Measurements from ENCODE around the gene KTI12. TPM values are rescaled to one million over a fixed set of nuclear protein-coding genes. Genes with fewer than 3 reads are reported as not detected.
A peak's percentile ranks its signal among the peaks of the same experiment; 100 is the strongest.
"Not testable (repeated sequence)": the region's sequence is repeated elsewhere in the genome, so short reads cannot be mapped to it uniquely, and the experiment has no call there.

Gene KTI12
- total and polyA plus RNA-seq, 9 donors = 7.1 to 14.1 (median 11.4) TPM

DNA sequence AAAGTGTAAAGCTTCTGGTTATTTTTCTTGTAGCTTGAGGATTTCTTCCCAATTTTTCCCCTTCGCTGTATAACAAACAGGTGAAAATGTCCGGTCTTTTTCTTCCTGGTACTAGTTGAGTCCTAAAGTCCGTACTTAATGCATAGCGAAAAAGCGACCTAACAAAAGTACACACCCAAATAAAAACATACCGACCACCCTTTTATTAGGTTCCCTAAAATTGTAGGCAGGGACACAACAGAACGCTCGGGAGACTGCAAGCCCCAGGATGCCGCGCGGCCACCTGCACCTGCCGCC is 22.2 kb upstream of the KTI12 start:
- Histone ChIP-seq H3K9me3 (no peaks in the 10 kb centered on the region), H3K4me3 (peak overlapping the region; percentile 94), H3K27ac (peak overlapping the region in 1 of 2 donors; percentile 83), H3K27me3 (no peaks in the 10 kb centered on the region), H3K4me1 (ENCODE audit: insufficient read depth) (peaks cover 7% of the 10 kb centered on the region), H3K36me3 (no peaks in the 10 kb centered on the region)
- DNase-seq = no peak
- TF ChIP-seq EP300 (IDR thresholded peaks at IDR 0.05) = no peak
- no peak for TF ChIP-seq POLR2A (IDR thresholded peaks at IDR 0.05)
- TF ChIP-seq, protein P1, sequence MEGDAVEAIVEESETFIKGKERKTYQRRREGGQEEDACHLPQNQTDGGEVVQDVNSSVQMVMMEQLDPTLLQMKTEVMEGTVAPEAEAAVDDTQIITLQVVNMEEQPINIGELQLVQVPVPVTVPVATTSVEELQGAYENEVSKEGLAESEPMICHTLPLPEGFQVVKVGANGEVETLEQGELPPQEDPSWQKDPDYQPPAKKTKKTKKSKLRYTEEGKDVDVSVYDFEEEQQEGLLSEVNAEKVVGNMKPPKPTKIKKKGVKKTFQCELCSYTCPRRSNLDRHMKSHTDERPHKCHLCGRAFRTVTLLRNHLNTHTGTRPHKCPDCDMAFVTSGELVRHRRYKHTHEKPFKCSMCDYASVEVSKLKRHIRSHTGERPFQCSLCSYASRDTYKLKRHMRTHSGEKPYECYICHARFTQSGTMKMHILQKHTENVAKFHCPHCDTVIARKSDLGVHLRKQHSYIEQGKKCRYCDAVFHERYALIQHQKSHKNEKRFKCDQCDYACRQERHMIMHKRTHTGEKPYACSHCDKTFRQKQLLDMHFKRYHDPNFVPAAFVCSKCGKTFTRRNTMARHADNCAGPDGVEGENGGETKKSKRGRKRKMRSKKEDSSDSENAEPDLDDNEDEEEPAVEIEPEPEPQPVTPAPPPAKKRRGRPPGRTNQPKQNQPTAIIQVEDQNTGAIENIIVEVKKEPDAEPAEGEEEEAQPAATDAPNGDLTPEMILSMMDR (IDR thresholded peaks at IDR 0.05) = no peak
- WGBS, 3 donors = 0 to 2% (median 1%) methylated on average over 12 of the region's 12 CpGs
- intact Hi-C loops (cut with DNase I) = no loop called here

DNA sequence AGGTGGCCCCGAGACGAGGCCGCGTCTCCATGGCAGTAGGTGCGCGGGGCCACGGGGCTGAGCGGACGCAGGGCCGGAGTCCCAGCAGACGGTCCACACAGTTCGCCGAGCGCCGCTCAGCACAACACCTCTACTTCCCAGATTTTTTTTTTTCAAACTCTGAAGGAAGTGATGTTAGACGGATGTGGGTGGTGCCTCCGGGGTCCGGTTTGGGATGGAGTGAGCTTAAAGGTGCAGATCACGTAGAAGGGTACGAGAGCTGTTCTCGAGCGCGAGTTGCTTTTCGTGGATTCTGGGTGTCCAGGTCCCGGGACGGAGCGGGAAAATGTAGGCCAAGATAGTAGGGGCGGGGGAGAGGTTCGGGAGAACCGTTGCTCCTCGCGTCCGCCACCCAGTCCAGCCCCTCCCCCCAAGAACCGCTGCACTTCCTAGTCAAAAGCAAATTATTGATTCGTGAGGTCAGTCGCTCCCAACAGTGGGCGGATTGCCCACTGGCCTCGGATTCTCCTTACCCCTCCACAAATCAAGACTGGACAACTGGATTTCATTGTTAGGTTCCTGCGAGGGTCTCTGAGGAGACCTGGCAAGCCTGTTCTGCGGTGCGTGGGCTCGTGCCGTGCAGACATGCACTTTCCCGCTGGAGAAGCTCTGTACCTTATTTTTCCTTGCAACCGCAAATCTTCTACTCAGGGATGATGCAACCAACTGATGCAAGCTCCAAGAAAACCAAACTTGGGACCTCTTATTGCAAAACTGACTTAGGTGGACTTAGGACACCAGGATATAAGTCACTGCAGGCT is 21.7 kb upstream of the KTI12 start, which contains the start of gene TXNDC12:
TXNDC12 (minus strand) TSS at position 126 of the 800 bp plus-strand sequence; CDS start at position 31, 95 bp downstream.
- peaks cover 7% of the 10 kb centered on the region for H3K4me1 ChIP-seq (ENCODE audit: insufficient read depth)
- TF ChIP-seq EP300 (IDR thresholded peaks at IDR 0.05) = no peak
- peak; percentile 62 for TF ChIP-seq POLR2A (IDR thresholded peaks at IDR 0.05)
- no peaks in the 10 kb centered on the region for H3K36me3 ChIP-seq
- no peaks in the 10 kb centered on the region for H3K27me3 ChIP-seq
- WGBS, 3 donors = 0 to 1% (median 0%) methylated on average over 45 of the region's 45 CpGs
- peak; percentile 74 to 83 (median 77) for DNase-seq
- intact Hi-C loops (cut with DNase I) = no loop called here
- H3K4me3 ChIP-seq = peak within 1 kb of the TSS; percentile 94
- no peaks in the 10 kb centered on the region for H3K9me3 ChIP-seq
- peak within 1 kb of the TSS in 1 of 2 donors; percentile 83 for H3K27ac ChIP-seq

DNA sequence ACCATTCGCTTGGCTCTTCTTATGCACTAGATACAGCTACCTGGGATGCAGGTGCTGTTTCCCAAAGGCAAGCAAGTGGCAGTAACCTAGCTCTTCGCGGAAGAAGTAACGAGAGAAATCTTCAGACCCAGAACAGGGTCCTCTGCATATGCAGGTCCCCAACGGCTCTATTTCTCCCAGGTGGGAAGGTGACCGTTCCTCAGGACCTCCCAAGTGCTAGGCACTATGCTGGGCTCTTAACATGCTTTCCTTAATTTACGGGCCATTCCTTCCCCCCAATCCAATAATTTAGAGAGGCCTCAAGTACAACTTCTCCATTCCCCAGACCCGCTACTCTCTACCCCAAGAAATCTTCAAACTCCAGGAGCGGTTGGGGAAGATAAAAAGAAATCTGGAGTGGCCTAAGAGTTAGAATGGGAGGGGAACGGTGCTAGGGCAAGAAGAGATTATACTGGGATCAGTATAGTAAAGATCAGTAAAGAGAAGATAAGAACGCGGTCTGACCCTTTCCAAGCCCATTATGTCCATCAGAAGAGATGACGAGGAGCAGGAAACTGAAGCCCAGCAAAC is 21.0 kb upstream of the KTI12 start:
- WGBS, 3 donors = 1 to 2% (median 2%) methylated on average over 13 of the region's 13 CpGs
- Histone ChIP-seq H3K4me3 (peak overlapping the region; percentile 94), H3K27ac (peak overlapping the region in 1 of 2 donors; percentile 83), H3K4me1 (ENCODE audit: insufficient read depth) (peaks cover 7% of the 10 kb centered on the region), H3K9me3 (no peaks in the 10 kb centered on the region), H3K27me3 (no peaks in the 10 kb centered on the region), H3K36me3 (no peaks in the 10 kb centered on the region)
- intact Hi-C loops (cut with DNase I) = no loop called here
- no peak for DNase-seq
- TF ChIP-seq, protein P1 (IDR thresholded peaks at IDR 0.05) = no peak
- no peak for TF ChIP-seq EP300 (IDR thresholded peaks at IDR 0.05)
- TF ChIP-seq POLR2A (IDR thresholded peaks at IDR 0.05) = no peak

DNA sequence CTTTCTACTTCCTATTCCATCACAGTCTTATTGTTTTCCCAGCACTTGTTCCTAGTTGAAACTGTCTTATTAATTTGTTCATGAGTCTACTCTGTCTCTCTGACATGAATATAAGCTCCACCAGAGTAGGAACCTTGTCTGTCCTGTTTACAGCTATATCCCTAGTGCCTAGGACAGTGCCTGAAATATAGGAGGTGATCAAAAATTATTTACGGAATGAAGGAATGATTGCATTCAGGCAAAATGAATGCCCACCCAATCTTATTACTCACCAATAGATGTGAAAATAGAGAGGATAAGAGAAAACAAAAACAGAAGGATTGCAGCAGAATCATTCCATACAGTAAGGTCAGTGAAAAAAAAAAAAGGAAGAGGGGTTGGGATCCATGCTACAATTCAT is 20.3 kb upstream of the KTI12 start:
- Histone ChIP-seq H3K9me3 (no peaks in the 10 kb centered on the region), H3K4me1 (ENCODE audit: insufficient read depth) (peaks cover 7% of the 10 kb centered on the region), H3K36me3 (no peaks in the 10 kb centered on the region), H3K4me3 (no peak overlapping the region), H3K27ac (no peak overlapping the region), H3K27me3 (no peaks in the 10 kb centered on the region)
- WGBS, 3 donors = 83 to 86% (median 84%) methylated on average over 1 of the region's 1 CpG
- intact Hi-C loops (cut with DNase I) = no loop called here
- no peak for DNase-seq
- TF ChIP-seq, protein P1 (IDR thresholded peaks at IDR 0.05) = no peak
- TF ChIP-seq EP300 (IDR thresholded peaks at IDR 0.05) (no peak), POLR2A (IDR thresholded peaks at IDR 0.05) (no peak)

DNA sequence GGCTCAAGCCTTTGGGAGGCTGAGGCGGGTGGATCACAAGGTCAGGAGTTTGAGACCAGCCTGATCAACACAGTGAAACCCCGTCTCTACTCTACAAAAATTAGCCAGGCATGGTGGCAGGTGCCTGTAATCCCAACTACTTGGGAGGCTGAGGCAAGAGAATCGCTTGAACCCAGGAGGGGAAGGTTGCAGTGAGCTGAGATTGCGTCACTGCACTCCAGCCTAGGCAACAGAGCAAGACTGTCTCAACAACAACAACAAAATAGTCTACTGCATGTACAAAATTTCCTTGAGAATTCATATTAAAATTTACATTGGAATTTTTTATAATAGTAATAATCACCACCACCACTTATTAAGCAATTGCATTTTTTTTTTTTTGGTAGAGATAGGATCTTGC is 15.7 kb upstream of the KTI12 start:
- H3K36me3 ChIP-seq; H3K9me3 ChIP-seq; H3K27ac ChIP-seq; H3K4me1 ChIP-seq (ENCODE audit: insufficient read depth); H3K27me3 ChIP-seq; H3K4me3 ChIP-seq; intact Hi-C loops (cut with DNase I); DNase-seq: not testable (repeated sequence)
- 96 to 98% (median 97%) methylated on average over 4 of the region's 4 CpGs for WGBS, 3 donors

DNA sequence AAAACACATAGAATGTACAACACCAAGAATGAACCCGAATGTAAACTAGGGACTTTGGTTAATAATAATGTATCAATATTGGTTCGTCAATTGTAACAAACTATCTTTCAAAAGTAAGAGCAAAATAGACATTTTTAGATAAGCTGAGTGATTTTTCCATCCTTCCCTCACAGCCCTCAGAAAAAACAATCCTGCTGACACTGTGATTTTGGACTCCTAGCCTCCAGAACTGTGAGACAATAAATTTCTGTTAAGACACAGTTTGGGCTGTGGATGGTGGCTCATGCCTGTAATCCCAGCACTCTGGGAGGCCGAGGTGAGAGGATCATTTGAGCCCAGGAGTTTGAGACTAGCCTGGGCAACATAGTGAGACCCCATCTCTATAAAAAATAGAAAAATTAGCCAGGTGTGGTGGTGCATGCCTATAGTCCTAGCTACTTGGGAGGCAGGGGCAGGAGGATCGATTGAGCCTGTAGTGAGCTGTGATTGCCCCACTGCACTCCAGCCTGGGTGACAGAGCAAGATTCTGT is 12.1 kb upstream of the KTI12 start:
- intact Hi-C loops (cut with DNase I); H3K27ac ChIP-seq; H3K4me3 ChIP-seq; H3K4me1 ChIP-seq (ENCODE audit: insufficient read depth); H3K36me3 ChIP-seq; H3K9me3 ChIP-seq; H3K27me3 ChIP-seq; DNase-seq: not testable (repeated sequence)
- 94 to 98% (median 94%) methylated on average over 4 of the region's 4 CpGs for WGBS, 3 donors

Data from ovary (tissue), 9 donors.